ENCODE measurements around the gene ACTG1. TPM values are rescaled to one million over a fixed set of nuclear protein-coding genes. Genes with fewer than 3 reads are reported as not detected.

ACTG1 gene
- total and polyA plus RNA-seq, 2 of the 13 experiments (the other 11 are each of a cell fraction or from before 2014, with no cell fraction given), result 973 to 1,138 TPM

DNA sequence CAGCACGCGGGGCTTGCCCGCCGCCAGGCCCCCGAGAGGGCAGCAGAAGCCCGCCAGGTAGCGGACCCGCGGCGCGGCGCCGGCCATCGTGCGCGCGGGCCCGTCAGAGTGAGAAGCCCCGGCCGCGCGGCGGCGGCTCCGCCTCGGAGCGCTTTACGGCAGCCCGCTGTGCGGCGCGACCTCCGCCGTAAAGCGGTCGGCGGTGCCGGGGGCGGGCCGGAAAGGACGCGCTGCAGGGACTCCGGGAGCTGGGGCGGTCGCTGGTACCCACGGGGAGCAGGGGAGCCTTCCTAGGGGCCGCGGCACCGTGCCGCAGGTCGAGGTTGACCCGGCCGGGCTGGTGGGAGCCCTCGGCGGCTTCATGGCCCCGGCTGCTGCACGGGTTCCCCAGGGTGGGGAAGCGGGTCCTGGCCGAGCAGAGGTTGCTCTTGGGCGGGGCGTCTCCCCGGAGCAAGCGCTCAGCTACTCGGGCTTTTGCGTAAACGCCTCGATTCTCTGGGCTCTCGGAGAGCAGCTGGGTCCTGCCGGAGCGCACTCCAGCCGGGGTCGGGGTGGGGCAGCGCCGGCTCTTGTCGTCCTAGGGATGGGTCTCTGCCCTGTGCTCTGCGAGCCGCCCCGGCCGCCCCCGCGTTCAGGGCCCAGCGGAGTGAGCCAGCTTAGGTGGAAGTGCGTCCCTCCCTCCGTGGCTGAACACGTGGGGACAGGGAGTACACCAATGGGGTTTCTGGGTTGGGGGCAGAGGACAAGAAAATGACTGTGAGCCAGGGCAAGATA lies 39.8 kb upstream of the ACTG1 start, which contains the start of gene FAAP100 (continued):
- TF ChIP-seq, protein P1, sequence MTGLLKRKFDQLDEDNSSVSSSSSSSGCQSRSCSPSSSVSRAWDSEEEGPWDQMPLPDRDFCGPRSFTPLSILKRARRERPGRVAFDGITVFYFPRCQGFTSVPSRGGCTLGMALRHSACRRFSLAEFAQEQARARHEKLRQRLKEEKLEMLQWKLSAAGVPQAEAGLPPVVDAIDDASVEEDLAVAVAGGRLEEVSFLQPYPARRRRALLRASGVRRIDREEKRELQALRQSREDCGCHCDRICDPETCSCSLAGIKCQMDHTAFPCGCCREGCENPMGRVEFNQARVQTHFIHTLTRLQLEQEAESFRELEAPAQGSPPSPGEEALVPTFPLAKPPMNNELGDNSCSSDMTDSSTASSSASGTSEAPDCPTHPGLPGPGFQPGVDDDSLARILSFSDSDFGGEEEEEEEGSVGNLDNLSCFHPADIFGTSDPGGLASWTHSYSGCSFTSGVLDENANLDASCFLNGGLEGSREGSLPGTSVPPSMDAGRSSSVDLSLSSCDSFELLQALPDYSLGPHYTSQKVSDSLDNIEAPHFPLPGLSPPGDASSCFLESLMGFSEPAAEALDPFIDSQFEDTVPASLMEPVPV (CRISPR knock-in tag; IDR thresholded peaks at IDR 0.05), result peak; percentile 78; the same call in 1 of the 2 replicates
- TF ChIP-seq ELK4 (CRISPR knock-in tag; IDR thresholded peaks at IDR 0.05; ENCODE audit: borderline replicate concordance), result no peak
- peak; percentile 58 for TF ChIP-seq PRDM10 (CRISPR knock-in tag; IDR thresholded peaks at IDR 0.05; ENCODE audit: low read depth)
- TF ChIP-seq ETV5 (CRISPR knock-in tag; IDR thresholded peaks at IDR 0.05; ENCODE audit: borderline replicate concordance), result peak; percentile 57; the same call in 1 of the 2 replicates
- TF ChIP-seq SMYD3 (CRISPR knock-in tag; IDR thresholded peaks at IDR 0.05), result peak; percentile 83; the same call in 1 of the 2 replicates
- peak; percentile 46; the same call in 1 of the 2 replicates for TF ChIP-seq ZNF768 (CRISPR knock-in tag; IDR thresholded peaks at IDR 0.05)
- peak; percentile 78; the same call in 1 of the 2 replicates for TF ChIP-seq ZNF549 (CRISPR knock-in tag; IDR thresholded peaks at IDR 0.05)
- peak; percentile 85 for TF ChIP-seq MEIS1 (CRISPR knock-in tag; IDR thresholded peaks at IDR 0.05; ENCODE audit: borderline replicate concordance)
- TF ChIP-seq, protein P2, sequence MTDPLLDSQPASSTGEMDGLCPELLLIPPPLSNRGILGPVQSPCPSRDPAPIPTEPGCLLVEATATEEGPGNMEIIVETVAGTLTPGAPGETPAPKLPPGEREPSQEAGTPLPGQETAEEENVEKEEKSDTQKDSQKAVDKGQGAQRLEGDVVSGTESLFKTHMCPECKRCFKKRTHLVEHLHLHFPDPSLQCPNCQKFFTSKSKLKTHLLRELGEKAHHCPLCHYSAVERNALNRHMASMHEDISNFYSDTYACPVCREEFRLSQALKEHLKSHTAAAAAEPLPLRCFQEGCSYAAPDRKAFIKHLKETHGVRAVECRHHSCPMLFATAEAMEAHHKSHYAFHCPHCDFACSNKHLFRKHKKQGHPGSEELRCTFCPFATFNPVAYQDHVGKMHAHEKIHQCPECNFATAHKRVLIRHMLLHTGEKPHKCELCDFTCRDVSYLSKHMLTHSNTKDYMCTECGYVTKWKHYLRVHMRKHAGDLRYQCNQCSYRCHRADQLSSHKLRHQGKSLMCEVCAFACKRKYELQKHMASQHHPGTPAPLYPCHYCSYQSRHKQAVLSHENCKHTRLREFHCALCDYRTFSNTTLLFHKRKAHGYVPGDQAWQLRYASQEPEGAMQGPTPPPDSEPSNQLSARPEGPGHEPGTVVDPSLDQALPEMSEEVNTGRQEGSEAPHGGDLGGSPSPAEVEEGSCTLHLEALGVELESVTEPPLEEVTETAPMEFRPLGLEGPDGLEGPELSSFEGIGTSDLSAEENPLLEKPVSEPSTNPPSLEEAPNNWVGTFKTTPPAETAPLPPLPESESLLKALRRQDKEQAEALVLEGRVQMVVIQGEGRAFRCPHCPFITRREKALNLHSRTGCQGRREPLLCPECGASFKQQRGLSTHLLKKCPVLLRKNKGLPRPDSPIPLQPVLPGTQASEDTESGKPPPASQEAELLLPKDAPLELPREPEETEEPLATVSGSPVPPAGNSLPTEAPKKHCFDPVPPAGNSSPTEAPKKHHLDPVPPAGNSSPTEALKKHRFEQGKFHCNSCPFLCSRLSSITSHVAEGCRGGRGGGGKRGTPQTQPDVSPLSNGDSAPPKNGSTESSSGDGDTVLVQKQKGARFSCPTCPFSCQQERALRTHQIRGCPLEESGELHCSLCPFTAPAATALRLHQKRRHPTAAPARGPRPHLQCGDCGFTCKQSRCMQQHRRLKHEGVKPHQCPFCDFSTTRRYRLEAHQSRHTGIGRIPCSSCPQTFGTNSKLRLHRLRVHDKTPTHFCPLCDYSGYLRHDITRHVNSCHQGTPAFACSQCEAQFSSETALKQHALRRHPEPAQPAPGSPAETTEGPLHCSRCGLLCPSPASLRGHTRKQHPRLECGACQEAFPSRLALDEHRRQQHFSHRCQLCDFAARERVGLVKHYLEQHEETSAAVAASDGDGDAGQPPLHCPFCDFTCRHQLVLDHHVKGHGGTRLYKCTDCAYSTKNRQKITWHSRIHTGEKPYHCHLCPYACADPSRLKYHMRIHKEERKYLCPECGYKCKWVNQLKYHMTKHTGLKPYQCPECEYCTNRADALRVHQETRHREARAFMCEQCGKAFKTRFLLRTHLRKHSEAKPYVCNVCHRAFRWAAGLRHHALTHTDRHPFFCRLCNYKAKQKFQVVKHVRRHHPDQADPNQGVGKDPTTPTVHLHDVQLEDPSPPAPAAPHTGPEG (CRISPR knock-in tag; IDR thresholded peaks at IDR 0.05), result peak; percentile 98
- TF ChIP-seq ZNF709 (CRISPR knock-in tag; IDR thresholded peaks at IDR 0.05), result peak; percentile 71
- TF ChIP-seq ZNF776 (CRISPR knock-in tag; IDR thresholded peaks at IDR 0.05), result peak; percentile 67
- peak; percentile 80 for TF ChIP-seq ZGPAT (CRISPR knock-in tag; IDR thresholded peaks at IDR 0.05)
- TF ChIP-seq HOXA5 (CRISPR knock-in tag; IDR thresholded peaks at IDR 0.05), result 0 out of 2 replicates have a peak, but pooled peaks have one; percentile 46
- TF ChIP-seq MYNN (CRISPR knock-in tag; IDR thresholded peaks at IDR 0.05; ENCODE audit: low read depth), result no peak
